ENCODE results near the gene TNFRSF1A. TPM values are rescaled to one million over a fixed set of nuclear protein-coding genes. Genes with fewer than 3 reads are reported as not detected.
A peak's percentile ranks its signal among the peaks of the same experiment; 100 is the strongest.

The TNFRSF1A gene
- total and polyA plus RNA-seq, 2 of the 13 experiments (the other 11 are each of a cell fraction or from before 2014, with no cell fraction given): 41.5 to 61.2 TPM

GRCh38 chr12:6341417-6342139 lies at the start of gene TNFRSF1A (continued):
- TF ChIP-seq PATZ1 (CRISPR knock-in tag; IDR thresholded peaks at IDR 0.05): peak; percentile 75
- TF ChIP-seq, protein P1, sequence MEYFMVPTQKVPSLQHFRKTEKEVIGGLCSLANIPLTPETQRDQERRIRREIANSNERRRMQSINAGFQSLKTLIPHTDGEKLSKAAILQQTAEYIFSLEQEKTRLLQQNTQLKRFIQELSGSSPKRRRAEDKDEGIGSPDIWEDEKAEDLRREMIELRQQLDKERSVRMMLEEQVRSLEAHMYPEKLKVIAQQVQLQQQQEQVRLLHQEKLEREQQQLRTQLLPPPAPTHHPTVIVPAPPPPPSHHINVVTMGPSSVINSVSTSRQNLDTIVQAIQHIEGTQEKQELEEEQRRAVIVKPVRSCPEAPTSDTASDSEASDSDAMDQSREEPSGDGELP (IDR thresholded peaks at IDR 0.05; ENCODE audit: borderline replicate concordance, low read depth): 0 out of 2 replicates have a peak, but pooled peaks have one; percentile 29
- TF ChIP-seq LCORL (IDR thresholded peaks at IDR 0.05): no peak
- TF ChIP-seq LCORL (CRISPR knock-in tag; IDR thresholded peaks at IDR 0.05): peak; percentile 82
- TF ChIP-seq GATAD2A (CRISPR knock-in tag; IDR thresholded peaks at IDR 0.05): peak; percentile 70; the same call in 1 of the 2 replicates
- peak; percentile 97 for TF ChIP-seq ZFX (CRISPR knock-in tag; IDR thresholded peaks at IDR 0.05; ENCODE audit: low read depth)
- TF ChIP-seq ZNF589 (CRISPR knock-in tag; conservative IDR thresholded peaks at IDR 0.05): peak; percentile 78; the same call in 1 of the 2 replicates
- peak; percentile 54; the same call in 1 of the 2 replicates for TF ChIP-seq ZNF430 (CRISPR knock-in tag; IDR thresholded peaks at IDR 0.05)
- peak; percentile 74 for TF ChIP-seq SALL1 (CRISPR knock-in tag; IDR thresholded peaks at IDR 0.05)
- TF ChIP-seq NR2F6 (IDR thresholded peaks at IDR 0.05): no peak; the same call in 1 of the 2 replicates
- TF ChIP-seq NR2F6 (CRISPR knock-in tag; IDR thresholded peaks at IDR 0.05): peak; percentile 62
- peak; percentile 57; the same call in 1 of the 2 replicates for TF ChIP-seq ZFP36L1 (CRISPR knock-in tag; IDR thresholded peaks at IDR 0.05)
- peak; percentile 89 for TF ChIP-seq SAP130 (CRISPR knock-in tag; IDR thresholded peaks at IDR 0.05; ENCODE audit: low read depth)
- no peak for TF ChIP-seq NR1H2 (CRISPR knock-in tag; IDR thresholded peaks at IDR 0.05; ENCODE audit: borderline replicate concordance, low read depth)
- 0 out of 2 replicates have a peak, but pooled peaks have one; percentile 22 for TF ChIP-seq ZNF792 (CRISPR knock-in tag; IDR thresholded peaks at IDR 0.05)
- peak; percentile 70; the same call in 1 of the 2 replicates for TF ChIP-seq ZFP91 (CRISPR knock-in tag; IDR thresholded peaks at IDR 0.05; ENCODE audit: borderline replicate concordance)
- TF ChIP-seq KDM5A (IDR thresholded peaks at IDR 0.05; ENCODE audit: borderline replicate concordance, low read length): peak; percentile 50; the same call in 1 of the 2 replicates
- TF ChIP-seq EP300 (IDR thresholded peaks at IDR 0.05; ENCODE audit: low read depth in 2 of 2, low read length in 2 of 2): peak; percentile 36 to 54; a peak in 1 of 4 replicates
- peak; percentile 15; the same call in 1 of the 2 replicates for TF ChIP-seq EP300 (CRISPR knock-in tag; IDR thresholded peaks at IDR 0.05; ENCODE audit: borderline replicate concordance)
- peak; percentile 78; the same call in 1 of the 2 replicates for TF ChIP-seq NAIF1 (CRISPR knock-in tag; IDR thresholded peaks at IDR 0.05; ENCODE audit: borderline replicate concordance)
- TF ChIP-seq, protein P2, sequence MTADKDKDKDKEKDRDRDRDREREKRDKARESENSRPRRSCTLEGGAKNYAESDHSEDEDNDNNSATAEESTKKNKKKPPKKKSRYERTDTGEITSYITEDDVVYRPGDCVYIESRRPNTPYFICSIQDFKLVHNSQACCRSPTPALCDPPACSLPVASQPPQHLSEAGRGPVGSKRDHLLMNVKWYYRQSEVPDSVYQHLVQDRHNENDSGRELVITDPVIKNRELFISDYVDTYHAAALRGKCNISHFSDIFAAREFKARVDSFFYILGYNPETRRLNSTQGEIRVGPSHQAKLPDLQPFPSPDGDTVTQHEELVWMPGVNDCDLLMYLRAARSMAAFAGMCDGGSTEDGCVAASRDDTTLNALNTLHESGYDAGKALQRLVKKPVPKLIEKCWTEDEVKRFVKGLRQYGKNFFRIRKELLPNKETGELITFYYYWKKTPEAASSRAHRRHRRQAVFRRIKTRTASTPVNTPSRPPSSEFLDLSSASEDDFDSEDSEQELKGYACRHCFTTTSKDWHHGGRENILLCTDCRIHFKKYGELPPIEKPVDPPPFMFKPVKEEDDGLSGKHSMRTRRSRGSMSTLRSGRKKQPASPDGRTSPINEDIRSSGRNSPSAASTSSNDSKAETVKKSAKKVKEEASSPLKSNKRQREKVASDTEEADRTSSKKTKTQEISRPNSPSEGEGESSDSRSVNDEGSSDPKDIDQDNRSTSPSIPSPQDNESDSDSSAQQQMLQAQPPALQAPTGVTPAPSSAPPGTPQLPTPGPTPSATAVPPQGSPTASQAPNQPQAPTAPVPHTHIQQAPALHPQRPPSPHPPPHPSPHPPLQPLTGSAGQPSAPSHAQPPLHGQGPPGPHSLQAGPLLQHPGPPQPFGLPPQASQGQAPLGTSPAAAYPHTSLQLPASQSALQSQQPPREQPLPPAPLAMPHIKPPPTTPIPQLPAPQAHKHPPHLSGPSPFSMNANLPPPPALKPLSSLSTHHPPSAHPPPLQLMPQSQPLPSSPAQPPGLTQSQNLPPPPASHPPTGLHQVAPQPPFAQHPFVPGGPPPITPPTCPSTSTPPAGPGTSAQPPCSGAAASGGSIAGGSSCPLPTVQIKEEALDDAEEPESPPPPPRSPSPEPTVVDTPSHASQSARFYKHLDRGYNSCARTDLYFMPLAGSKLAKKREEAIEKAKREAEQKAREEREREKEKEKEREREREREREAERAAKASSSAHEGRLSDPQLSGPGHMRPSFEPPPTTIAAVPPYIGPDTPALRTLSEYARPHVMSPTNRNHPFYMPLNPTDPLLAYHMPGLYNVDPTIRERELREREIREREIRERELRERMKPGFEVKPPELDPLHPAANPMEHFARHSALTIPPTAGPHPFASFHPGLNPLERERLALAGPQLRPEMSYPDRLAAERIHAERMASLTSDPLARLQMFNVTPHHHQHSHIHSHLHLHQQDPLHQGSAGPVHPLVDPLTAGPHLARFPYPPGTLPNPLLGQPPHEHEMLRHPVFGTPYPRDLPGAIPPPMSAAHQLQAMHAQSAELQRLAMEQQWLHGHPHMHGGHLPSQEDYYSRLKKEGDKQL (CRISPR knock-in tag; IDR thresholded peaks at IDR 0.05; ENCODE audit: low read depth): no peak
